ENCODE measurements around the gene OR4F15.
"Not testable (repeated sequence)": the region's sequence is repeated elsewhere in the genome, so short reads cannot be mapped to it uniquely, and the experiment has no call there.

Gene OR4F15, protein sequence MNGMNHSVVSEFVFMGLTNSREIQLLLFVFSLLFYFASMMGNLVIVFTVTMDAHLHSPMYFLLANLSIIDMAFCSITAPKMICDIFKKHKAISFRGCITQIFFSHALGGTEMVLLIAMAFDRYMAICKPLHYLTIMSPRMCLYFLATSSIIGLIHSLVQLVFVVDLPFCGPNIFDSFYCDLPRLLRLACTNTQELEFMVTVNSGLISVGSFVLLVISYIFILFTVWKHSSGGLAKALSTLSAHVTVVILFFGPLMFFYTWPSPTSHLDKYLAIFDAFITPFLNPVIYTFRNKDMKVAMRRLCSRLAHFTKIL

DNA sequence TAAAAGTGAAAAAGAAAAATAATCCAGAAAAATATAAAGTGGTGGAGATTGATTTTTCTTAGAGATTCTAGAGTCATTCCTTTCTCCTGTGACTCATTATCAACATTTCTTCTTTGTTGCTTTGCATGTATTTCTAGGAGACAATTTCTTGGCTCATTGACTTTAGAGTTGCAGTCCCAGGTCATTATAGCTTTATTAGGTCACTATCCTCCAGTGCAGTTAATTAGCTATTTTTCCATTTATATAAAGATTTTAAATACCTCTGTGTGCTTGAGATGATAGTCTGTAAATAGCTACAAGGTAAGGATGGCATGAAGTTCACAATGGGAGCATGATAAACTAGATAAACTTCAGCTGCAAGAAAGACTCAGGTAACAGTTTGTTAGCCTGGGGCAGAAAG, at the start of gene OR4F15:
TSS of gene OR4F15 (plus strand) at position 301 of the 400 bp plus-strand sequence. CDS start 5,985 bp downstream, outside the sequence.
- DNase-seq = no peak

DNA sequence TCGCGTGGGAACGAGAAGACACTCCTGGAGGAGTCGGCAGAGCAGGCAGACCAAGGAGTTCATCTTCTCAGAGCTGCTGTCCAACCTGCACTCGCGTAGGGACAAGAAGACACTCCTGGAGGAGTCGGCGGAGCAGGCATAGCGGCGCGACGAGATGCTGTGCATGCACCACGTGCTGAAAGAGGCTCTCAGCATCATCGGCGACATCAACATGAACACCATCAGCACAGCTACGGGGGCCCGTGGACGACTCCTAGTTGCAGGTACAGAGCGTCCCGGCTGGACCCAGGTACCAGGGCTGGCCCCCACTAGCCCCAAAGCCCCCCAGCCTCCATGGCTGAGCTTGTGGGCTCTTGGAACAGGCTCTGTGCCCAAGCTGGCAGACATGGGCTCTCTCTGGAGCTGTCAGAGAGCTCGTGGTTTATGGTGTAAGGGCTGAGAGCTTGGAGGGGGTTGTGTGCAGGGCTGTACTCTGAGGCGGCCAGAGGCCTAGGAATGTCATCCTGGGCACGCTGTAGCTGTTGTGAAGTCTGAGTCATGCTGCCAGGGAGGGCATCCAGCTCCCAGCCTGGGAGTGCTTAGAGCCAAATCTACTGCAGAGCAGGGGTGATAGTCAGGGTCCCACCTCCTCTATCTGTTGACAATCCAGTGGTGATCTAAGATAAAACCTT, 47.2 kb upstream of the OR4F15 start:
- DNase-seq = not testable (repeated sequence)

DNA sequence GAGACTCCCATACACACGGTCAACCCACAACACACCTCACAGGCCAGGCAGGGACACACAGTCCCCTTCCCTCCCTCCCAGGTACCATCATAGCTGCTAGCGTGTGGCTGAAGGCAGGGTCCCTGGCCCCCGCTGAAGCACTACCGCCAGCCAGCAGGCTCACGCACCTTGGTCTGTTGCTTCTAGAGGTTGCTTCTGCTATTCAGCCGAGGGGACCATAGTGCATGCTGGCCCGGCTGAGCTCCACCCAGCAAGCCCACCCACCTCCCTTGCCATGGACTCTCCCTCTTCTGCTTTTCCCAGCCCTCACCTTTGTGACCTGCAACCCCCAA, 46.7 kb upstream of the OR4F15 start:
- DNase-seq = not testable (repeated sequence)

DNA sequence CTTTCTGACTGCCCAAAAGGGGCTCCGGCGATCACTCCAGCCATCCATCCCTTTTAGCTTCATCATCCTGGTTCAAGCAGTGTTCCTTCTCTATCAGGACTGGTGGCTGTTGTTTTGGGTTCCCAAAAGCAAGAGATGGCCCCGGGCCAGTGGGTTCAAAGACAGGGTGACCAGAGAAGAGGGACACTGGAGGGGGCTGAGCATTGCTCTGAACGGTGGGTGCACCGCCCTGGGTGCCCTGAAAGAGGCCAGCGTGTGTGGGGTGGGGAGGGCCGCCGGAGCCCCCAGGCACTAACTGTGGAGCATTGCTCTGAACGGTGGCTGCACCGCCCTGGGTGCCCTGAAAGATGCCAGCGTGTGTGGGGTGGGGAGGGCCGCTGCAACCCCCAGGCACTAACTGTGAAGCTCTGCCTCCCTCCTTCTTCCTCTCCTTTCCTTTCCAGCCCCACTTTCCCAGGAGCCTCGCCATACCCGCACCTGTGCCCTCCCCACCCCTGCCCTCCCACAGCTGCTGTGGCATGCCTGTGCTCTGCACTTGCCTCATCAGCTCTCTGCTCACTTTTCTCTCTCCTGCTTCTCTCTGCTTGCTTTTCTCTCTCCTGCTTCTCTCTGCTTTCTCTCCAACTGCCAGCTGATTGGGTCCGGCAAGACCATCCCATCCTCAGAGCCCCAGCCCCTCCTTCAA, 46.1 kb upstream of the OR4F15 start:
- no peak for DNase-seq

DNA sequence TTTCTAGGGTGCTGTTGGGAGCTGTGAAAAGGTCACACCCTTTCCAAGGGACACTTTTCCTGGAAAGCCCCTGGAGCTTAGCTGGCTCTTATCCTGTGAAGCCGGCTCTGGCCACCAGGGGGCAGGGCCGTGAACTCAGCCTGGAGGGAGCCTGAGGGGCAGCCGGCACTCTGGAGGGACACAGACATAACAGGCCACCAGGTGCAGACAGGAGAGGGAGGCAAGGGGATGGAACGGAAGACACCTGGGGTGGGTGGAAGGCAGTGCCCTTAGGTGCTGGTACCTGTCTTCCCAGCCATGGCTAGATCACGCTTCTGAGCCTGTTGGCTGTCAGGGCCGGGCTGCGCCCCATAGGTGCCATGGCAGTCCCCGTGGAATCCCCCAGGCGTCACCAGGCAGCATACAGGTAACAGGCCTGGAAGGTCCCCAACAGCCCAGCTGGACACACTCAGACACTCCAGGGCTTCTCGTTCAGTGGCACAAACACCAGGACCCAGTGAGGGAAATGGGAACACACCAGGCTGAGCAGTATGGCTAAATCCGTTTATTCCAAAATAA, 44.8 kb upstream of the OR4F15 start:
- not testable (repeated sequence) for DNase-seq

DNA sequence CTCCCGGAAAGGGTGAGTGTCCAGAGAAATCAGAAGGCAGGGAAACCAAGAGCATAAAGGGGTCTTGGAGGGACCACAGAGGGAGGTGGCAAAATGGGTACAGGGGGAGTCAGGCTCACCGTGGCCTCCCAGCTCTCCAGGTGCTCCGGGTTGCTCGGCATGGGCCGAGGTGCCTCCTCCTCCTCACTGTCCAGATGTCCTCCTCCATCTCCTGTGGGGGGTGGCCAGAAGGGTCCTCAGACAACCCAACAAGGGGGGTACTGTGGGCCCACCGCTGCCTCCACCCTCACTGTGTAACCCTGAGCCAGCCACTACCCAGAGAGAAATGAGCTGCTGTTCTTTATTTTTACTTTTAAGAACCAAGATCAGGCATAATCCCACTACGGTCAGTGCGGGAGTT, 39.1 kb upstream of the OR4F15 start:
- DNase-seq = no peak

DNA sequence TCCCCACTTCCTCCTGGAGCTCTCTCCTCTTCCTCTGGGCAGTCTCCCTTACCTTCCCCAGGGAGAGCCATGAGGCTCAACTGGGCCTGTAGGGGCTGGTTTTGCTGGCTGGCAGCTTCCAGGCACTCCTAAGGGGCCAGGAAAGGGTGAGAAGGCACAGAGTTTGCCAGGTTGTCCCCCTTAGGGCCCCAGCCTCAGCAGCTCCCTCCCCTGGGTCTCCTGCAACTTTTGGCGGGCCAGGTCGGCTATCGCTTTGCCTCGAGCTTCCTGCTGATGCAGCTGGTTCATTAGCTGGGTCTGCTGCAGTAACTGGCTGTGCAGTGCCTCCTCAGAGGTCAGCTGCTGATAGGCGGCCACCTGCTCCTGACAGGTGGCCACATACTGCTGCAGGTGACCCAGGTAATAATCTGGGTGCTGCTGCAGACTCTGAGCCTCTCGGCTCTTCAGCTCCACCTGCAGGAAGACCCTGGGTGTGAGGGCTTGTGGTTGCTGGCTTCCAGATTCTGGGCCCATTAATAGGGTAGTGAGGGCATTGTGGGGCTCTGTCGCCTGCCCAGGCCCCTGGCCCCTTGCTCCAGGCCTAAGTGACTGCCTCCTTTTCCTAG, 38.4 kb upstream of the OR4F15 start:
- peak; percentile 79 for DNase-seq

DNA sequence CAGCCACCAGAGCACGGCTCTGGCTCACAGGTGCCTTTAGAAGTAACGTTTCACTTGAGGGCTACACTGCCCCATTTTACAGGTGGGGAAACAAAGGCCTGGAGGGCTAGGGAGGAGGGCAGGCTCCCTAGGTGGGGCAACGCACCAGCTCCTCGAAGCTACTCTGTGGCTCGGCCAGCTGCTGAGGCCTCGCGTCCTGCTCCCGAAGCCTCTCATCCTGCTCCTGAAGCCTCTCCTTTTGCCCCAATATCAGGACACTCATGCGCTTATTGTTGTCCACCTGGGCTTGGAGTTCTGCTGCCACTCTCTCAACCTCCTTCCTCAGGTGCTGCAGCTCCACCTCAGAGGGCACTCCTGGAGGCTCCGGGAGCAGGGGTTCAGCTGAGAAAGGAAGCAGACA, 36.9 kb upstream of the OR4F15 start:
- no peak for DNase-seq

DNA sequence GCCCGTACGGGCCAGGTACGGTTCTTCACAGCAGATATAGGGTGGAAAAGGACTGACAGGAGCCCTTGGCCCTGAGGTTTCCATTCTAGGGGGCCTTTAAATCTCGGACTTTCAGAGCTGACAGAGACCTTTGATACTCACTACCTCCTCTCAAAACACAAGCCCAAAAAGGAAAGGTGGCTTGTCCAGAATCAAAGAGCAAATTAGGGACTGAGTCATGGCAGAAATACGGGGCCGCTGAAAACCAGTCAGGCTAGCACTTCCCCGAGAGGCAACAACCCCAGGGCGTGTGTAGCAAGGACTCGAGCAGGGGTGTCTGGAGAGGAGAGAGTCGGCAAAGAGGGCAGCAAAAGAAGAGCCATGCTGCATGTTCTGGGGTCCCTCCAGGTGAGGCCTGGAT, 33.4 kb upstream of the OR4F15 start:
- DNase-seq = not testable (repeated sequence)

DNA sequence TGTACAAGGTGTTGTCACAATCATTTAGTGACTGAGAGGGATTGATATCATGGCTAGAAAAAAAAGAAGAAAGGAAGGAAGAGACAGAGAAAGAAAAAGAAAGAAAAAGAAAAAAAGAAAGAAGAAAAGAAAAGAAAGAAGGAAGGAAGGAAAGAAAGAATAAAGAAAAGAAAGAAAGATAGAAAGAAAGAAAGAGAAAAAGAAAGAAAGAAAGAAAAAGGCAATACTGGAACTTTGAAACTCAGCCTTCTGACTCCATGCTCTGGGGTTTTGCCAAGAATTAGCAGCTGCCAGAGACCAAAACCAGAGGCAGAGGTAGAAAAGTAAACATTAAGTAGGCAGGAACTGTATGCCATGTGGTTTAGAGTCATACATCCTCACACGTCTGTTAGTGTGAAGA, 31.8 kb upstream of the OR4F15 start:
- DNase-seq = peak; percentile 22

DNA sequence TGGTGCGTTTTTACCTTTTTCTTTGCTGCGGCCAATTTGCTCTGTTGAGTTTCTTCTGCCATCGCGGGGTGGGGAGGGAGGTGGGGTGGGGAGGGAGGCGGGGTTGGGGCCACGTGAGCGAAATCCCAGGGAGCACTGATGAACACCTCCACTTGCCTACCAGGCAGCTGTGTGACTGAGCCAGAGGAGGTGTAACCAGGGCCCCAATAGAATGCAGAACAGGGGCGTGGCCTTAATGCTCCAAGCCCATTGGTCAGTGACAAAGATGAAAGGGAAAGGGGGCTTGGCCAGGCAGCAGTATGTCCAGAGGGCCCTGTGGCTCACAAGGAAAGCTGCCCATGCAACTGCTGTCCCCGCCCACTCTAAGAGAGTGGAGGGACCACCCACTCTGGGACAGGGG, 30.1 kb upstream of the OR4F15 start:
- DNase-seq = no peak

DNA sequence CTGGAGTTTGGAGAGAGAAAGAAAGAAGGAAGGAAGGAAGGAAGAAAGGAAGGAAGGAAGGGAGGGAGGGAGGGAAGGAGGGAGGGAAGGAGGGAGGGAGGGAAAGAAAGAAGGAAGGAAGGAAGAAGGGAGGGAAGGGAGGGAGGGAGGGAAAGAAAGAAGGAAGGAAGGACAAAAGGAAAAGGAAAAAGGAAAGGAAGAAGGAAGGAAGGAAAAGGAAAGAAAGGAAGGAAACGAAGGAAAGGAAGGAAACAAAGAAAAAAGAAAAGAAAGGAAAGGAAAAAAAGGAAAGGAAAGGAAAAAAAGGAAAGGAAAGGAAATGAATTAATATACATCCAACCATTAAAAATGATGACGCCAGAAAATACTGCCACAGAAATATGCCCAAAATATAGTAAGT, 27.4 kb upstream of the OR4F15 start:
- no peak for DNase-seq

DNA sequence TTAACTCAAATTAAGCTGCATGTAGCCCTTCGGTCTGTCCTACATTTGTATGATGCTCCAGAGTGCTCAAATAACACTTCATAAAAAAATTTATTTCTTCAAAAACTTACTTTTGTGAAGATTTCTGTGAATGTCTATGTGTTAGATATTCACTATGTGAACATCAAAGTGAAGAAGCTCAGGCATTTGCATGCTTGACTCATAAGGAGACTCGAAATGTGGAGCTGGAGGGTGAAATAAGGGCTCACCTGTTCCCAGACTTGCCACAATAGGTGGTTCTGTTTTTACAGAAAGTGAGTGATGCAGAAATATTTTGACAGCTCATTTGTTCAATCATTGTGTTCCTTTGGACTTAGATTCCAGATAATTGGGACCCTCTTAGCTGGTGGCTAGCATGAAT, 25.6 kb upstream of the OR4F15 start:
- not testable (repeated sequence) for DNase-seq

DNA sequence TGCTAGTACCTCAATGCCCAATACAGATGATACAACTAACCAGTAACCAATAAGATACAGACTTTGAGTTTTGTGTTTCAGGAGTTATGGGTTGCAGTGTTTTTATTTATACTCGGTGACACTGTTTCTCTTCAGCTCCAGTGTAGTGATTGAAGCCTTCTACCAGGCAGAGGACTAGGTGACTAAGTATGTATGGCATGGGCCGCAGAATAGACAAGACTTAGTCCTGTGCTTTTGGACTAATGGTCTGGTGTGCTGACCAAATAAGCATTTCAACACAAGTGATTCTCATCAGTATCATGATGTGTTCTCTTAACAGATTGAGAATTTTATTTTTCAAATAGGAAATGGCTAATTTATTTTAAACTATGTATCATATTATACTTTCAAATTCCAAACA, 24.0 kb upstream of the OR4F15 start:
- not testable (repeated sequence) for DNase-seq

DNA sequence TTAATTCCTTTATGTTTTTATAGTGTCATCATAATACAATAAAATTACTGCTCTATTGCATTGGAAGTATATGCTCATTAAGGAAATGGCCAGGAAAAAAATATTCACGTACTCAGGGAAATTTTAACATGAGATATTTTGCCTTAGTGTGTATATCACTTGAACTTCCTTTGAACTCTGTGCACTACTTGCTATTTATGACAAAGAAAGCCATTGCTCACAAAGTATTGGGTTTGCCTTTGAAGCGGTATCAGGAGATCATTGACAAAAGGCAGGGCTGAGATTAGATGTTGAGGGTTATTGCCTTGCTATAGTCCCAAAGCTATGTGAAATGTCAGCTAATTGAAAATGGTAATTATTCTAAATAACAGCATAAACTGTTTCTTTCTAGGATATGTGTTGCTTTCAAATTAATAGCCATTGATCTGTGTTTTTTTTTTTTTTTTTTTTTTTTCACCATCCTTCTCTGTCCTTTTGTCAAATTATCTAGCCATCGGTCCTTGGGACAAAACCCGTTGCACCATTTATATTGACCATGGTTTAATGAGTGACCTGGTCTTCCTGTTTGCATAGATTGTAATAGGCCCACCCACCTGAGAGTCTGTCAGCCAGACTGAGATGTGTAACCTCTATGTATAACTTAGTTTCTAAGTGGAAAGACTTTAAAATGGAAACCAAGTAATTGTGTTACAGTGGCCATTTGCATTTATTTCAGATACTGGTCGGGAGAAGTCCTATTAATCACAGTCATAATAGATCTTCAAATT, 23.3 kb upstream of the OR4F15 start:
- DNase-seq = not testable (repeated sequence)

DNA sequence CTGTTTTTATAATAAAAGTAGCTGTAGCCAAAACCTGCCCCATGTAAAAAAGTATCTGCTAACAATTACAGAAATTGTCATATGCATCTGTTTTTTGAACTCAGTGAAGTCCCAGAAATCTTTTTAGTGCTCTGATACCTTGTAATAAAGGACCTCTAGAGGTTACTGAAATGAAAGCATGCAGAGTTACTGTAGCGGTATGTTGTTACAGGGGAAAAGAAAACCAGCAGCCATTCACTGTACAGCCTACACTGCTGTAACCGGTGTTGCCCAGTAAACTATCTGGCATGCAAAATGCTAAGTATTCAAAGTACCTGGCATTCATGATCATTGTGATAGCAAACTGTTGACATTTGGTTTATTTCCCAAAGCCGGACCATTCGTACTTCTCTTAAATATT, 21.3 kb upstream of the OR4F15 start:
- not testable (repeated sequence) for DNase-seq

DNA sequence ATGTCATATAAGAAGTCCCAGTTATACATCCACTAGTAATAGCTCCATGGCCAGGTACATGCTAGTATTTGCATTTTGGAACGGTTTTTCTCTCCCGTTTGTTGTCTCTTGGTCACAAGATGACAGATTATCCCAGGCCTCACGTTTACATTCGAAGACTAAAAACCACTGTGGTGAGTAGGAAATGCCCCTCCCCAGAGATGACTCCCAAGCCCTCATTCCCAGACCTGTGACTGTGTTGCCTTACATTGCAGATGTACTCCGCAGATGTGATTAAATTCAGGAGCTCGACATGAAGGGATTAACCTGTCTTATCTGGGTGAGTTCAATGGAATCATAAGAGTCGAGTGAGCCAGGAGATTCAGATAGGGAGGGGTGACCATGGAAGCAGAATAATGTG, 18.0 kb upstream of the OR4F15 start:
- DNase-seq = not testable (repeated sequence)

DNA sequence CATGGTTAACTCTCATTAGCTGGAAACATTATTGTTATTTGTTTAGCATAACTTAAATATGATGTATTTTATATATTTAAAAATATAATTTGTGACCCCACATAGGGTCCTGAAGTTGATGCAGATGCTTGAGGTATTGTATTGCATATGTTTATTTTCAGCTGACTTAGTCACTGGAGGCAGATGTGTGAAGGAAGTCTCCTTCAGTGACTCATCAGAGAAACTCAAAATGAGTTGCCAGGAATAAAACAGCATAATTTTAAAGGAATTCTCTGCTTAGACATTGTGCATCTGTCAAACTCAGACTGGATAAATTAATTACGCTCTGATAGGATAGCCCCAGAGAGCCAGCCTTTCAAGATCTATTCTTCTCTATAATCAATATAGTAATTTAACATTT, 16.5 kb upstream of the OR4F15 start:
- DNase-seq = no peak

DNA sequence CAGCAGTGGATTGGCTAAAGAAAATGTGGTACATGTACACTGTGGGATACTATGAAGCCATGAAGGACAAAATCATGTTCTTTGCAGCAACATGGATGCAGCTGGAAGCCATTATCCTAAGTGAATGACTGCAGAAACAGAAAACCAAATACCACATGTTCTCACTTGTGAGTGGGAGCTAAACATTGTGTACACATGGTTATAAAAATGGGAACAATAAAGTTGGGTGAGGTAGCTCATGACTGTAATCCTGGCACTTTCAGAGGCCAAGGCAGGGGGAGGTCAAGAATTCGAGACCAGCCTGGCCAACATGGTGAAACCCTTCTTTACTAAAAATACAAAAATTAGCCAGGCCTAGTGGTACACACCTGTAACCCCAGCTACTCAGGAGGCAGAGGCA, 12.3 kb upstream of the OR4F15 start:
- no peak for DNase-seq

DNA sequence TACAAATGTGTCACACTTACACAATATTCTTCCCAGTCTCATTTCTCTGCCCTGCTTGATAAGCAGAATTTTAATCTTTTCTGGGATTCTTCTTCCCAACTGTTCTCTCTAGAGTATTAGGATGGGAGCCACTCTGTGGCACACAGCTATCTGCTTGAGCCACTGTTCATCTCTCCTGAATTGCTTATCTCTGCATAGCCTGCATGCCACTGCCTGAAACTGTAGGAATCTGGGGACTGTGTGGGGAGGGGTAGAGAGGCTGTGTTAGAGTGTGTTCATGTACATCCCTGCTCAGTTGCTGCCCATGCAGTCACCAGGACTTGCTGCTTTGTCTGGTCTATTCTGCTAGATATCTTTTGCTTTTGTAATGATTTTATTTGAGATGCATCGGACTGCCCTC, 11.0 kb upstream of the OR4F15 start:
- DNase-seq = no peak

DNA sequence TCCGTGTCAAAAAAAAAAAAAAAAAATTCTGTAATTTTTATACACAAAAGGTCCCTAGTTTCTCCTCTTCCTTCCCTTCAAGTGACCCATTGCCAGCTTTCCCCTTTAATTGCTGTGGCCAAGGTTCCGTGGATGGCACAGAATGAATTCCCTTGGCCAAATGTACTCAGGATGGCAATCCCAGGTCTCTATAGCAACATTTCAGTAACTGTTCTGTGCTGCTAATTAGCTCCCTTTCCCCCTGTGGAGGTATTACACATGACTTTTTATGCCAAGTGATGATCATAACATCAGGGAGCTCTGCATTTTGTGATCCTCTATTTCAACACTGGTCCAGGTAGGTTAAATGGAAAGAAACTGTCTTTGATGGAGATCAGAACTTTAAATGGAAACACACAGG, 8.8 kb upstream of the OR4F15 start, which contains the start of gene OR4F6:
TSS of gene OR4F6 (plus strand) at position 301 of the 400 bp plus-strand sequence. CDS start 2,211 bp downstream, outside the sequence.
- DNase-seq = no peak

DNA sequence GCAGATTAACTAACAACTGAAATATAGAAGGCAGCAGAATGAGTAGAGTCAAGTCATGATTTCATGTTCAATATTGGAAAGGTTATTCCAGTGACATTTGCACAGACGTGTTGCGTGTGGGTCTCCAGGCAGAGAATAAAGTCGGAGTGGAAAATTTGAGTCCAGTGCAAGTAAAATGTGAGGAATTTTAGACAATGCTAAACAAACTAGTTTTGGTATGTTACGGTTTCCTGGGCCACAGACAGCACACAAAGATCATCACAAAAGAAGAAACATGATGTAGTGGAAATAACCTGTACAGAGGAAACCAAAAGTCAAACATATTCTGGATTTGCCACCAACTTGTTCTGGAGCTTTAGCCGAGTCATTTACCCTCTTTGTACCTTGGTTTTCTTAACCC, 8.3 kb upstream of the OR4F15 start:
- no peak for DNase-seq

DNA sequence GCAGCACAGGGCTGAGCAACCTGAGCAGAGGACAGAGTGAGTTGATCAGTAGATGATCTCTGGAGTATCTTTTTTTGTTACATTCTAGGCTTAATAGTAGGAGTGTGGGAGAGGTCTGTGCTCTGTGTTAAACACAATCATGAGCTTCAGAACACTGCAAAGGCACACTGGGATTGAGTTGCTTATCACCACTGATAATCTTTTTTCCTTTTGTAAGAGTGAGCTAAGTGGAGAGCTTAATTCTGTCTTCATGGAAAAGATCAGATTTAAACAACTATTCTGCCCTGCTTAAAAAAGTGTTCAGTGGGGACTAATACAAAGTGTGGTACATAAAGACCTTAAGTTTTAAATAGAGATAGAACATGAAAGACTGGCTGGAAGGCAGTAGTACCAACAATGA, 7.6 kb upstream of the OR4F15 start:
- DNase-seq = no peak

Measured in NCI-H774 (cell line).